OCI-LY7 (cell line): Measurements from ENCODE around the gene OPRM1. TPM values are rescaled to one million over a fixed set of nuclear protein-coding genes. Genes with fewer than 3 reads are reported as not detected.

Source experiments
- BruUV-seq: library from RNA; stranded (reverse); fragments of 400-500 nt; replicated peaks from 2 replicates; lab custom pipeline; 2021; lab: Mats Ljungman, UMichigan
- CTCF ChIA-PET: fragments of 300-600 bp; sonication (Branson Sonifier 250); formaldehyde crosslinking; loops from one replicate; lab custom pipeline; 2022; ENCODE audit warnings: antibody characterized with exemption; ENCODE audit not compliant: unreplicated experiment; lab: Charles Lee
- POLR2A ChIA-PET: fragments of 300-600 bp; sonication (Branson Sonifier 250); formaldehyde crosslinking; loops from one replicate; lab custom pipeline; 2022; ENCODE audit warnings: antibody characterized with exemption; lab: Charles Lee
- DNase-seq: peaks from one replicate; pipeline ENCODE4 v3.0.0-alpha.2; 2015; ENCODE audit warnings: low spot score
- H2AFZ ChIP-seq: fragments of 200-600 bp; sonication (generic), shearing (Covaris generic); 2 replicates; pipeline ENCODE4 v1.6.1; 2014; ENCODE audit warnings: mild to moderate bottlenecking, antibody characterized with exemption, low read length, moderate library complexity
- H3K27ac ChIP-seq: fragments of 200-600 bp; sonication (generic); 2 replicates; pipeline ENCODE4 v1.5.1; 2014; ENCODE audit warnings: mixed run types, low read depth, mild to moderate bottlenecking, moderate library complexity, low read length, inconsistent platforms; ENCODE audit not compliant: poor library complexity, severe bottlenecking
- H3K36me3 ChIP-seq: fragments of 200-600 bp; sonication (generic); 2 replicates; pipeline ENCODE4 v1.6.1; 2014; ENCODE audit warnings: mild to moderate bottlenecking, antibody characterized with exemption, low read length, moderate library complexity, mixed read lengths; ENCODE audit not compliant: insufficient read depth
- H3K4me1 ChIP-seq: fragments of 200-600 bp; sonication (generic); 2 replicates; pipeline ENCODE4 v1.5.1; 2014; ENCODE audit warnings: mild to moderate bottlenecking, low read length; ENCODE audit not compliant: insufficient read depth, poor library complexity, severe bottlenecking
- H3K4me2 ChIP-seq: fragments of 200-600 bp; sonication (generic); 2 replicates; pipeline ENCODE4 v1.6.1; 2014; ENCODE audit warnings: mild to moderate bottlenecking, low read length
- H3K4me3 ChIP-seq: fragments of 200-600 bp; sonication (generic); 2 replicates; pipeline ENCODE4 v1.5.1; 2014; ENCODE audit warnings: mild to moderate bottlenecking, low read depth, low read length; ENCODE audit not compliant: poor library complexity, severe bottlenecking
- H3K79me2 ChIP-seq: fragments of 200-600 bp; sonication (generic); 2 replicates; pipeline ENCODE4 v1.6.1; 2016; ENCODE audit warnings: low read depth, mild to moderate bottlenecking, low read length, moderate library complexity, mixed read lengths; ENCODE audit not compliant: insufficient read depth
- H3K9me2 ChIP-seq: fragments of 200-600 bp; sonication (generic); 2 replicates; pipeline ENCODE4 v1.6.1; 2016; ENCODE audit warnings: mild to moderate bottlenecking, low read length, mixed read lengths; ENCODE audit not compliant: insufficient read depth
- H3K9me3 ChIP-seq: fragments of 200-600 bp; sonication (generic); 2 replicates; pipeline ENCODE4 v1.6.1; 2014; ENCODE audit warnings: mild to moderate bottlenecking, mixed run types, low read length, mixed read lengths
- H4K20me1 ChIP-seq: fragments of 200-600 bp; sonication (generic); 2 replicates; pipeline ENCODE4 v1.6.1; 2014; ENCODE audit warnings: mild to moderate bottlenecking, antibody characterized with exemption, low read length, moderate library complexity, mixed read lengths; ENCODE audit not compliant: insufficient read depth
- EZH2phosphoT487 ChIP-seq: fragments of 200-600 bp; sonication (generic); IDR thresholded peaks from 2 replicates; pipeline ENCODE4 v1.6.1; 2018; ENCODE audit warnings: low read depth, borderline replicate concordance, mild to moderate bottlenecking, mixed run types, antibody characterized with exemption, low read length, moderate library complexity, mixed read lengths
- intact Hi-C: fragments of 100-400 bp; cut with micrococcal nuclease; formaldehyde crosslinking; loops from one replicate; pipeline ENCODE4 v1.10.0; 2022; ENCODE audit not compliant: unreplicated experiment
- total RNA-seq, 2 experiments: library from RNA; depleted of rRNA in 1 of 2; stranded (reverse); fragments of >200 nt in 1 of 2; shearing (Covaris generic) in 1 of 2; gene quantifications; 2 replicates each; pipeline ENCODE4 v1.2.3, GENCODE V29; 2014 to 2022
- TF ChIP-seq, protein P1 (sequence below): fragments of 200-600 bp; sonication (generic); conservative IDR thresholded peaks from 2 replicates; pipeline ENCODE4 v1.5.1; 2014; ENCODE audit warnings: mild to moderate bottlenecking, antibody characterized with exemption, low read length, moderate library complexity, mixed read lengths

OPRM1 gene
- total RNA-seq, 2 experiments from 2014 or later, result not detected

DNA sequence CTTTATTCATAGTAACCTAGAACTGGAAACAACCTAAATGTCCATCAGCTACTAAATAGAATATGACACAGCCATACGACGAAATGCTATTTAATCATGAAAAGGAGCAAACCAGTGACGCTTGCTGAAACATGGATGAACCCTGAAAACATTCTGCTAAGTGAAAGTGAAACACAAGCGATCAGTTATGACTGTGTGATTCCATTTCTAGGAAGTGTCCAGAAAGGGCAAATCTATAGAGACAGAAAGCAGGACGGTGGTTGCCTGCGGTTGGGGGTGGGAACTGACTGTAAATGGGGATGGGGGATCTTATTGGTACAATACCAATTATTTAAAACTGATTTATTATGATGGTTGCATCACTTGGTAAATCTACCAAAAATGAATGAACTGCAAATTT lies 190.7 kb downstream of the OPRM1 start:
- Histone ChIP-seq H3K9me2 (no peaks in the 10 kb centered on the region), H3K27ac (no peak overlapping the region), H2AFZ (0 out of 2 replicates have a peak overlapping the region, but pooled peaks have one; percentile 18), H3K9me3 (no peaks in the 10 kb centered on the region), H3K79me2 (no peaks in the 10 kb centered on the region), H4K20me1 (no peaks in the 10 kb centered on the region), H3K4me2 (peak overlapping the region; percentile 26; the same call in 1 of the 2 replicates), H3K36me3 (no peaks in the 10 kb centered on the region), H3K4me1 (no peaks in the 10 kb centered on the region), H3K4me3 (no peak overlapping the region)
- no TSS peak for BruUV-seq
- ChIA-PET CTCF (interaction anchor here (0.6 kb wide), 1 partner anchor 127 kb away, joined by 3 read pairs; no protein-coding TSS in a partner anchor), POLR2A (no interaction called here)
- intact Hi-C loops, result no loop called here
- no peak for DNase-seq
- TF ChIP-seq, protein P1, sequence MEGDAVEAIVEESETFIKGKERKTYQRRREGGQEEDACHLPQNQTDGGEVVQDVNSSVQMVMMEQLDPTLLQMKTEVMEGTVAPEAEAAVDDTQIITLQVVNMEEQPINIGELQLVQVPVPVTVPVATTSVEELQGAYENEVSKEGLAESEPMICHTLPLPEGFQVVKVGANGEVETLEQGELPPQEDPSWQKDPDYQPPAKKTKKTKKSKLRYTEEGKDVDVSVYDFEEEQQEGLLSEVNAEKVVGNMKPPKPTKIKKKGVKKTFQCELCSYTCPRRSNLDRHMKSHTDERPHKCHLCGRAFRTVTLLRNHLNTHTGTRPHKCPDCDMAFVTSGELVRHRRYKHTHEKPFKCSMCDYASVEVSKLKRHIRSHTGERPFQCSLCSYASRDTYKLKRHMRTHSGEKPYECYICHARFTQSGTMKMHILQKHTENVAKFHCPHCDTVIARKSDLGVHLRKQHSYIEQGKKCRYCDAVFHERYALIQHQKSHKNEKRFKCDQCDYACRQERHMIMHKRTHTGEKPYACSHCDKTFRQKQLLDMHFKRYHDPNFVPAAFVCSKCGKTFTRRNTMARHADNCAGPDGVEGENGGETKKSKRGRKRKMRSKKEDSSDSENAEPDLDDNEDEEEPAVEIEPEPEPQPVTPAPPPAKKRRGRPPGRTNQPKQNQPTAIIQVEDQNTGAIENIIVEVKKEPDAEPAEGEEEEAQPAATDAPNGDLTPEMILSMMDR, result no peak
- TF ChIP-seq EZH2phosphoT487, result no peak

DNA sequence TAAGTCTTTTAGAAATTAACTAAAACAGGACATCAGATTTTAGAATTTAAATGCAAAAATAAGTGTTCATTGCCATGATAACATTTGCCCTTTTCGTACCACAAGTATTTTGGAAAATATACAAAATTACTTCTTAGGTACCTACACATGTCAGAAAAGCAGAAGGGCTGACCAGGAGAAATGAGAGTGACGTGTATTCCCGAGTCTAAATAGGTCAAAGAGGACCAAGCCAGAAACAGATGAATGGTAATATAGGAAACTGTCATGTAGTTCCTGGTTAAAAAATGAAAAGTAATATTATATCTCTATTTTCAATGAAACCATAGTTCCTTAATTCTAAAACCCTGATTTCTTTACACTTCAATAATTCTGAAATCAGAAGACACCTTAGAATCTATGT lies 191.4 kb downstream of the OPRM1 start:
- CTCF ChIA-PET, result no interaction called here
- Histone ChIP-seq H3K4me2 (no peak overlapping the region), H3K4me3 (no peak overlapping the region), H3K79me2 (no peaks in the 10 kb centered on the region), H4K20me1 (no peaks in the 10 kb centered on the region), H3K9me3 (no peaks in the 10 kb centered on the region), H3K27ac (no peak overlapping the region), H3K4me1 (no peaks in the 10 kb centered on the region), H2AFZ (no peak overlapping the region), H3K9me2 (no peaks in the 10 kb centered on the region), H3K36me3 (no peaks in the 10 kb centered on the region)
- no peak for TF ChIP-seq EZH2phosphoT487
- TF ChIP-seq, protein P1, result no peak
- BruUV-seq, result no TSS peak
- POLR2A ChIA-PET, result interaction anchor here (0.8 kb wide), 1 partner anchor 8 kb away, joined by 4 read pairs; no protein-coding TSS in a partner anchor
- DNase-seq, result no peak
- intact Hi-C loops, result no loop called here

DNA sequence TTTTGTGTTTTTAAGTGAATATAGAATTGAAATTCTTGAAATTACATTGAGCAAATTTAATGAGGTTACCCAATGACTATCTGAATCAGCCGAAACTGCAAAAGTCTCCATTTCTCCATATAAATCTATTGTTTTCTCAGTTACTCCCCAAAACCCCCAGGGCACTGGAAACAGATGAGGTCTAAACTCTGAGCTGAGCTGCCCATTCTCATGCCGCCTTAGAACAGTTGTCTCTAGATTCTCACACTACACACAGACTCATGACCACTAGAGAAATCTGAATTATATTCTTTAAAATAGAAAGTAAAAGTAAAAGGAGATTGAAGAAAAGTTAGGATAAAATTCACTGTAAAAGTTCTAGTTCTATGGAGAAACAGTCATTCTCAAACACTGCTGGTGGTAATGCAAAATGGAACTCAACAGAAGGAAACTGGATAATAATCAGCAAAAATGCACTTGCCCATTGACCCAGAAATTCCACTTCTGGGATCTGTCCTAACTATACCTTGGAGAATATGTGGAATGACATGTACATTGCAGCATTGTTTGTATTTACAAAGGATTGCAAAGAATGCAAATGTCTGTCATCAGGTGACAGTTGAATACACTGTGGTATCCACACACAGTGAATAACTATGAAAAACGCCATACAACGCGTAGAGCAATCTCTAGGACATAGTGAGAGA lies 192.0 kb downstream of the OPRM1 start:
- H3K9me3 ChIP-seq, result no peaks in the 10 kb centered on the region
- ChIA-PET CTCF (no interaction called here), POLR2A (interaction anchor here (0.8 kb wide), 1 partner anchor 9 kb away, joined by 4 read pairs; no protein-coding TSS in a partner anchor)
- no peak overlapping the region for H2AFZ ChIP-seq
- intact Hi-C loops, result no loop called here
- H3K79me2 ChIP-seq, result no peaks in the 10 kb centered on the region
- TF ChIP-seq EZH2phosphoT487, result no peak
- TF ChIP-seq, protein P1, result no peak
- DNase-seq, result no peak
- H4K20me1 ChIP-seq, result no peaks in the 10 kb centered on the region
- no peak overlapping the region for H3K27ac ChIP-seq
- H3K4me2 ChIP-seq, result no peak overlapping the region
- no peaks in the 10 kb centered on the region for H3K36me3 ChIP-seq
- no TSS peak for BruUV-seq
- no peaks in the 10 kb centered on the region for H3K4me1 ChIP-seq
- H3K9me2 ChIP-seq, result no peaks in the 10 kb centered on the region
- no peak overlapping the region for H3K4me3 ChIP-seq
